HG02588 (cell line): ENCODE measurements around the gene GSTM4.
"Not testable (repeated sequence)": the region's sequence is repeated elsewhere in the genome, so short reads cannot be mapped to it uniquely, and the experiment has no call there.

Experiments
- ATAC-seq: cut with Tn5 transposase; IDR thresholded peaks from one replicate; pipeline ENCODE4 v1.9.1; 2021; ENCODE audit warnings: mild to moderate bottlenecking, moderate library complexity; ENCODE audit not compliant: unreplicated experiment

GSTM4 gene

DNA sequence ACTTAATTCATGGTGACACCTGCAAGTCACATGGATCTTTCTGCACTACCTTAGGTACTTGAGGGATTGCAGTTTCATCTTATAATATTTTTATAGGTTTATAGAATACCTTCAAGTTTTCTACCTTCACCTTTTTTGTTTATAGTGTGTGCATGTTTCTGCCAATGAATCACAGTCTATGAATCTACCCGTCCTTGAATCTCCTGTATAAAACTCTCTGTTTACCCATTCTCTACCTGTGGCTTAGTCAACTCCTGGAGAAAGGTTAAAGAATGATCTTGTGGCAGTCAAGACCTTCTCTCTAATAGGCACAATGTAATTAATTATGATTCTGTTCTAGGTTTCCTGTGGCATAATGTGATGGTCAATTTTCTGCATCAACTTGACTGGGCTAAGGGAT lies 8.8 kb downstream of the GSTM4 start:
- no peak for ATAC-seq

- ATAC-seq = peak; percentile 92
These were observed 11.7 kb downstream of the GSTM4 start, which contains the start of gene GSTM2 for GRCh38 chr1:109667452-109668122. GSTM2 (plus strand) TSS chr1:109668057; CDS start chr1:109668116, 59 bp downstream.

GRCh38 chr1:109668123-109668775 lies 12.3 kb downstream of the GSTM4 start:
- no peak for ATAC-seq

DNA sequence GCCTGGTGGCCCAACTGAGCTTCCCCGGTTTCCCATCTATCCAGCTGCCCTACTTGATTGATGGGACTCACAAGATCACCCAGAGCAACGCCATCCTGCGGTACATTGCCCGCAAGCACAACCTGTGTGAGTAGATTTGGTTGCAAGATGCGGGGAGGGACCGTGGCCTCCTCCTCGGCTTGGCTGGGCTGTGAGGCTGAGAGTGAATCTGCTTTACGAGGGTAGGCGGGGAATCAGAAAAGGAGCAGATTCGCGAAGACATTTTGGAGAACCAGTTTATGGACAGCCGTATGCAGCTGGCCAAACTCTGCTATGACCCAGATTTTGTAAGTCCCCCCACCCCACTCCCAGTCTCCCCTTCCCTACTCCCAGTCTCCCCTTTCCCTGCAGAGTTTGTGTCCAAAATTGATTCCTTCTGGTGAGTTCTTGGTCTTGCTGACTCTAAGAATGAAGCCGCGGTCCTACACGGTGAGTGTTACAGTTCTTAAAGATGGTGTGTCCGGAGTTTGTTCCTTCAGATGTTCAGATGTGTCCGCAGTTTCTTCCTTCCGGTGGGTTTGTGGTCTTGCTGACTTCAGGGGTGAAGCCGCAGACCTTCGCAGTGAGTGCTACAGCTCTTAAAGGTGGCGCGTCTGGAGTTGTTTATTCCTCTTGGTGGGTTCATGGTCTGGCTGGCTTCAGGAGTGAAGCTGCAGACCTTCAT lies 13.5 kb downstream of the GSTM4 start:
- no peak for ATAC-seq

GRCh38 chr1:109669949-109670302 lies 14.0 kb downstream of the GSTM4 start:
- not testable (repeated sequence) for ATAC-seq

GRCh38 chr1:109671067-109671466 lies 15.2 kb downstream of the GSTM4 start:
- ATAC-seq = no peak

- ATAC-seq = not testable (repeated sequence)
These were observed 18.0 kb downstream of the GSTM4 start for GRCh38 chr1:109673861-109674260.

GRCh38 chr1:109676683-109677381 lies 20.9 kb downstream of the GSTM4 start:
- ATAC-seq = not testable (repeated sequence)

DNA sequence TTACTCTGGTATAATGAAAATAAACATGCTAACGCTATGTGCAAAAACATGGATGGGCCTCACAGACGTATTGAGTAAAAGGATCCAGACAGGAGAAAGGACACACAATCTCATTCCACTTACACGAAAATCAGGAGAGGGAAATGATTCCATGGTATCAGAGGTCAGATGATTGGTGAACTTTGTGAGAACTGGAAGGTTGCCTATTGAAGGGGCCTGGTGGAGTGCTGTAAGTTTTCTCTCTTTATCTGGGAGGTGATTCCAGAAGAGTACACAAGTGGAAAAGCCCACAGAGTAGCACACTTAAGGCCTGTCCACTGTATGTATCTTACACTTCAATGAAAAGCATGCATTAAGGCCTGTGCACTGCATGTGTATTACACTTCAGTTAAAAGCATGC lies 21.6 kb downstream of the GSTM4 start:
- no peak for ATAC-seq

GRCh38 chr1:109678637-109679036 lies 22.7 kb downstream of the GSTM4 start:
- ATAC-seq = not testable (repeated sequence)

- ATAC-seq = not testable (repeated sequence)
These were observed 28.9 kb downstream of the GSTM4 start for GRCh38 chr1:109684777-109685176.

DNA sequence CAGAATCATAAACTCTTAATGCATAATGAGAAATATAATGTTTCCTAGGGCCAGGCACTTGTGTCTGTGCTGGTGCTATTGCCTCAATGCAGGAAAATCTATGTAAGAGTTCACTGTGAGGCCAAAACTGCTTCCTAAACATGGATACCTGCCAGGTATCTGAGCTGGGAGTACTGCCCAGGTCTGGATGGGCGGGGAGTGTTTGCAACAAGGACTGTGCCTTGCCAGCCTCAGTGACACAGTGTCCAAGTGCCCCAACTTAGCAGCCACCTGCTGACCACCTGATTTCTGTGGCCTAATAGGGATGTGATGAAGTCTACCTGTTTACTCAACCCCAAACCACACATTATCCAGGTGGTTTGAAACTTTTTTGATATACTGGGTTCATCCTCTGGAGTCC lies 29.5 kb downstream of the GSTM4 start:
- ATAC-seq = not testable (repeated sequence)

- not testable (repeated sequence) for ATAC-seq
These were observed 30.0 kb downstream of the GSTM4 start for GRCh38 chr1:109685890-109686289.

- ATAC-seq = not testable (repeated sequence)
These were observed 31.2 kb downstream of the GSTM4 start for GRCh38 chr1:109687109-109687508.

GRCh38 chr1:109687641-109688499 lies 32.0 kb downstream of the GSTM4 start, which contains the start of gene GSTM1:
GSTM1 (plus strand) TSS chr1:109687817; CDS start chr1:109687874, 57 bp downstream.
- ATAC-seq = peak; percentile 96

DNA sequence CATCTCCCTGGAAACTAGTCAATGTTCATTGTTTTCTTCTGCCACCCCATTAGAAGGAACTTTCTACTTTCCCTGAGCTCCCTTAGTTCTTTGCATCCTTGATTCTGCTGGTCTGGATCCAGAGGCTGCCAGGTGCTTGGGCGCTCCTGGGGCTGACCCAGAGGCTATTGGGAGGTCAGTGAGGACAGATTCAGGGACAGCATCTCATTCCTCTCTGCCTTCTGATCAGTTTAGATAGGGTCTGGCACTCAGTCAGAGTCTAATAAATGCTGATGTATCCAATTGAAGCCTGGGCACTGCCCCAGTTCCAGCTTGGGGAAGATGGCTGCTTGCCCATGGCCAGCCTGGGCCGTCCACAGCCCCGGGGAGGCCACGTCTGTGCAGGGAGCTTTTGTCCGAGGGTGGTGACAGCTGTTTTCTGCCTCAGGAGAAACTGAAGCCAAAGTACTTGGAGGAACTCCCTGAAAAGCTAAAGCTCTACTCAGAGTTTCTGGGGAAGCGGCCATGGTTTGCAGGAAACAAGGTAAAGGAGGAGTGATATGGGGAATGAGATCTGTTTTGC lies 34.0 kb downstream of the GSTM4 start:
- no peak for ATAC-seq

DNA sequence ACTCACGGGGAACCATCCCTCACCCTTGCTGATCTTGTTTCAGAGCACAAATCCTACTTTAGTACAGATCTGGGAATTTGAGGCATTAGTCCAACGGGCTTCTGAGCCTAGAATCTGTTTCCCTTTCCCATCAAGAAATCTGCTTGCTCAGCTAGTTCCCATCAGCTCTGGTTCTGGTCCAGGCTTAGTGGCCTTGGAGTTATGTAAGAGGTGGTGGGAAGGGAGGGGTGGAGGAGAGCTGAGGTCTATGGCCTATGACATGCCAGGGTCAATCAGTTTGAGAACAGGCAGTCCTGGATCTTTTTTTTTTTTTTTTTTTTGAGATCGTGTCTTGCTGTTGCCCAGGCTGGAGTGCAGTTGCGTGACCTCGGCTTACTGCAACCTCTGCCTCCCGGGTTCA lies 35.9 kb downstream of the GSTM4 start:
- no peak for ATAC-seq

DNA sequence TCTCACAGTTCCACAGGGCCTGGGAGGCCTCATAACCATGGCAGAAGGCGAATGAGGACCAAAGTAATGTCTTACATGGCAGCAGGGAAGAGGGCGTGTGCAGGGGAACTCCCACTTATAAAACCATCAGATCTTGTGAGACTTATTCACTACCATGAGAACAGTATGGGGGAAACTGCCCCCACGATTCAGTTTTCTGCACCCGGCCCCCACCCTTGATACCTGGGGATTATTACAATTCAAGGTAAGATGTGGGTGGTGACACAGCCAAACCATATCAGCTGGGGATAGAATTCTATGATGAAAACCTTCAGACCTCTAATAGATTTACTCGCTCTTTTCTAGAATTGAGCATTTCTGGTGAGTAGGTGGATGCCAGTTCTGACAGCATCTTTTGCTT lies 38.5 kb downstream of the GSTM4 start:
- not testable (repeated sequence) for ATAC-seq

GRCh38 chr1:109695138-109695537 lies 39.2 kb downstream of the GSTM4 start:
- not testable (repeated sequence) for ATAC-seq

DNA sequence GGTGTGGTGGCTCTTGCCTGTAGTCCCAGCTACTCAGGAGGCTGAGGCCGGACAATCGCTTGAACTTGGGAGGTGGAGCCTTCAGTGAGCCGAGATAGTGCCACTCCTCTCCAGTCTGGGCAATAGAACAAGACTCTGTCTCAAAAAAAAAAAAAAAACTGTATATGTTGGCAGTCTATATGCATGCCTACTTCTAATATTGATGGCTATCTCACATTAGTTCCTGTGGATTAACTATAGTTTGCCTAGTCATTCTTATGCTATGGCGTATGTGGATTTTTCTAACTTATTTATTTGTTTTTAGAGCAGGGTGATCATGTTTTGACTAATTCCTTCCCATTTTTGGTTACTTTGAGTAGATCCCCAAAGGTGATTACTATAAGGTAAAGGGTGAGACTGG lies 41.2 kb downstream of the GSTM4 start:
- no peak for ATAC-seq
